GM12878 (cell line): ENCODE results near the gene VSTM1.

Experiments
- CHD2 ChIP-seq: IDR thresholded peaks from 2 replicates; pipeline ENCODE4 v1.6.1; 2011; ENCODE audit warnings: low read depth, low read length, improper control_type of control experiment, borderline replicate concordance
- EZH2 ChIP-seq: IDR thresholded peaks from 2 replicates; pipeline ENCODE4 v1.6.1; 2012; ENCODE audit warnings: low read depth, mild to moderate bottlenecking, control low read depth, inconsistent platforms, low read length, borderline replicate concordance; ENCODE audit not compliant: control insufficient read depth
- MTA2 ChIP-seq: fragments of 450-650 bp; IDR thresholded peaks from 2 replicates; pipeline ENCODE4 v1.6.1; 2016; ENCODE audit warnings: low read depth, mild to moderate bottlenecking, moderate library complexity
- NFYB ChIP-seq: IDR thresholded peaks from 2 replicates; pipeline ENCODE4 v1.6.1; 2011; ENCODE audit warnings: low read depth, mild to moderate bottlenecking, low read length, improper control_type of control experiment, moderate library complexity; ENCODE audit not compliant: insufficient read depth
- POLR2A ChIP-seq: IDR thresholded peaks from 2 replicates; pipeline ENCODE4 v1.6.1; 2011; ENCODE audit warnings: low read depth, mild to moderate bottlenecking, low read length
- SMC3 ChIP-seq: IDR thresholded peaks from 2 replicates; pipeline ENCODE4 v1.6.1; 2011; ENCODE audit warnings: low read length, improper control_type of control experiment, borderline replicate concordance
- TF ChIP-seq, protein P1 (sequence below), 3 experiments: IDR thresholded peaks in 2 of 3; conservative IDR thresholded peaks in 1 of 3; 2 replicates each; pipeline ENCODE4 v1.5.1; 2011; ENCODE audit warnings: low read depth in 3 of 3, low read length in 3 of 3, mild to moderate bottlenecking in 3 of 3, control low read depth in 2 of 3, moderate library complexity in 2 of 3, inconsistent platforms in 1 of 3, mixed read lengths in 1 of 3; ENCODE audit not compliant: control insufficient read depth in 2 of 3, insufficient read depth in 1 of 3; ENCODE audit errors: extremely low read depth in 1 of 3
- TF ChIP-seq, protein P2 (sequence below): IDR thresholded peaks from 2 replicates; pipeline ENCODE4 v1.6.1; 2011; ENCODE audit warnings: low read depth, low read length, improper control_type of control experiment, borderline replicate concordance
- TF ChIP-seq, protein P3 (sequence below): fragments of 450-650 bp; IDR thresholded peaks from 2 replicates; pipeline ENCODE4 v1.6.1; 2017; ENCODE audit warnings: mild to moderate bottlenecking, moderate library complexity
- TF ChIP-seq, protein P4 (sequence below): IDR thresholded peaks from 2 replicates; pipeline ENCODE4 v1.6.1; 2012; ENCODE audit warnings: mild to moderate bottlenecking, low read depth, low read length

DNA sequence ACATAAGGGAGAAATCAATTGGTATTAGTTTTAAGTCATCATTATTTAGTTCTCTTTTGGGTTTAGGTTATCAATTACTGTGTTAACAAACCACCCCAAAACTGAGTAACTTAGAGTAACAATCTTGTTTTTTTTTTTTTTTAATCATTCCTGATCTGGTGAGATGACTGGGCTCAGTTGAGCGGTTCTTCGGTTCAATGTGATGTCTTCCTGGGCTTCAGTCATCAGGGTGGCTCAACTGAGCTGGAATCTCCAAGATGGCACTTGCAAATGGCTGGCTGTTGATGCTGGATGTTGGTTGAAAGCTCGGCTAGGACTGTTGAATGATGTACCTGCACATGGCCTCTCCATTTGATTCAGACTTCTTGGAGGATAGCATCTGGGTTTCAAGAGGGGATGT is 20.7 kb upstream of the VSTM1 start:
- TF ChIP-seq, protein P1, sequence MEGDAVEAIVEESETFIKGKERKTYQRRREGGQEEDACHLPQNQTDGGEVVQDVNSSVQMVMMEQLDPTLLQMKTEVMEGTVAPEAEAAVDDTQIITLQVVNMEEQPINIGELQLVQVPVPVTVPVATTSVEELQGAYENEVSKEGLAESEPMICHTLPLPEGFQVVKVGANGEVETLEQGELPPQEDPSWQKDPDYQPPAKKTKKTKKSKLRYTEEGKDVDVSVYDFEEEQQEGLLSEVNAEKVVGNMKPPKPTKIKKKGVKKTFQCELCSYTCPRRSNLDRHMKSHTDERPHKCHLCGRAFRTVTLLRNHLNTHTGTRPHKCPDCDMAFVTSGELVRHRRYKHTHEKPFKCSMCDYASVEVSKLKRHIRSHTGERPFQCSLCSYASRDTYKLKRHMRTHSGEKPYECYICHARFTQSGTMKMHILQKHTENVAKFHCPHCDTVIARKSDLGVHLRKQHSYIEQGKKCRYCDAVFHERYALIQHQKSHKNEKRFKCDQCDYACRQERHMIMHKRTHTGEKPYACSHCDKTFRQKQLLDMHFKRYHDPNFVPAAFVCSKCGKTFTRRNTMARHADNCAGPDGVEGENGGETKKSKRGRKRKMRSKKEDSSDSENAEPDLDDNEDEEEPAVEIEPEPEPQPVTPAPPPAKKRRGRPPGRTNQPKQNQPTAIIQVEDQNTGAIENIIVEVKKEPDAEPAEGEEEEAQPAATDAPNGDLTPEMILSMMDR (IDR thresholded peaks at IDR 0.05 in 2 of 3, conservative IDR thresholded peaks at IDR 0.05 in 1 of 3; ENCODE audit: control insufficient read depth in 2 of 3, extremely low read depth in 1 of 3, insufficient read depth in 1 of 3, low read depth in 3 of 3, low read length in 3 of 3): no peak
- TF ChIP-seq, protein P2, sequence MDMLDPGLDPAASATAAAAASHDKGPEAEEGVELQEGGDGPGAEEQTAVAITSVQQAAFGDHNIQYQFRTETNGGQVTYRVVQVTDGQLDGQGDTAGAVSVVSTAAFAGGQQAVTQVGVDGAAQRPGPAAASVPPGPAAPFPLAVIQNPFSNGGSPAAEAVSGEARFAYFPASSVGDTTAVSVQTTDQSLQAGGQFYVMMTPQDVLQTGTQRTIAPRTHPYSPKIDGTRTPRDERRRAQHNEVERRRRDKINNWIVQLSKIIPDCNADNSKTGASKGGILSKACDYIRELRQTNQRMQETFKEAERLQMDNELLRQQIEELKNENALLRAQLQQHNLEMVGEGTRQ: no peak
- TF ChIP-seq EZH2 (no peak), CHD2 (no peak), MTA2 (no peak), SMC3 (no peak), POLR2A (no peak), NFYB (no peak)
- TF ChIP-seq, protein P3, sequence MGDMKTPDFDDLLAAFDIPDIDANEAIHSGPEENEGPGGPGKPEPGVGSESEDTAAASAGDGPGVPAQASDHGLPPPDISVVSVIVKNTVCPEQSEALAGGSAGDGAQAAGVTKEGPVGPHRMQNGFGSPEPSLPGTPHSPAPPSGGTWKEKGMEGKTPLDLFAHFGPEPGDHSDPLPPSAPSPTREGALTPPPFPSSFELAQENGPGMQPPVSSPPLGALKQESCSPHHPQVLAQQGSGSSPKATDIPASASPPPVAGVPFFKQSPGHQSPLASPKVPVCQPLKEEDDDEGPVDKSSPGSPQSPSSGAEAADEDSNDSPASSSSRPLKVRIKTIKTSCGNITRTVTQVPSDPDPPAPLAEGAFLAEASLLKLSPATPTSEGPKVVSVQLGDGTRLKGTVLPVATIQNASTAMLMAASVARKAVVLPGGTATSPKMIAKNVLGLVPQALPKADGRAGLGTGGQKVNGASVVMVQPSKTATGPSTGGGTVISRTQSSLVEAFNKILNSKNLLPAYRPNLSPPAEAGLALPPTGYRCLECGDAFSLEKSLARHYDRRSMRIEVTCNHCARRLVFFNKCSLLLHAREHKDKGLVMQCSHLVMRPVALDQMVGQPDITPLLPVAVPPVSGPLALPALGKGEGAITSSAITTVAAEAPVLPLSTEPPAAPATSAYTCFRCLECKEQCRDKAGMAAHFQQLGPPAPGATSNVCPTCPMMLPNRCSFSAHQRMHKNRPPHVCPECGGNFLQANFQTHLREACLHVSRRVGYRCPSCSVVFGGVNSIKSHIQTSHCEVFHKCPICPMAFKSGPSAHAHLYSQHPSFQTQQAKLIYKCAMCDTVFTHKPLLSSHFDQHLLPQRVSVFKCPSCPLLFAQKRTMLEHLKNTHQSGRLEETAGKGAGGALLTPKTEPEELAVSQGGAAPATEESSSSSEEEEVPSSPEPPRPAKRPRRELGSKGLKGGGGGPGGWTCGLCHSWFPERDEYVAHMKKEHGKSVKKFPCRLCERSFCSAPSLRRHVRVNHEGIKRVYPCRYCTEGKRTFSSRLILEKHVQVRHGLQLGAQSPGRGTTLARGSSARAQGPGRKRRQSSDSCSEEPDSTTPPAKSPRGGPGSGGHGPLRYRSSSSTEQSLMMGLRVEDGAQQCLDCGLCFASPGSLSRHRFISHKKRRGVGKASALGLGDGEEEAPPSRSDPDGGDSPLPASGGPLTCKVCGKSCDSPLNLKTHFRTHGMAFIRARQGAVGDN: no peak
- TF ChIP-seq, protein P4, sequence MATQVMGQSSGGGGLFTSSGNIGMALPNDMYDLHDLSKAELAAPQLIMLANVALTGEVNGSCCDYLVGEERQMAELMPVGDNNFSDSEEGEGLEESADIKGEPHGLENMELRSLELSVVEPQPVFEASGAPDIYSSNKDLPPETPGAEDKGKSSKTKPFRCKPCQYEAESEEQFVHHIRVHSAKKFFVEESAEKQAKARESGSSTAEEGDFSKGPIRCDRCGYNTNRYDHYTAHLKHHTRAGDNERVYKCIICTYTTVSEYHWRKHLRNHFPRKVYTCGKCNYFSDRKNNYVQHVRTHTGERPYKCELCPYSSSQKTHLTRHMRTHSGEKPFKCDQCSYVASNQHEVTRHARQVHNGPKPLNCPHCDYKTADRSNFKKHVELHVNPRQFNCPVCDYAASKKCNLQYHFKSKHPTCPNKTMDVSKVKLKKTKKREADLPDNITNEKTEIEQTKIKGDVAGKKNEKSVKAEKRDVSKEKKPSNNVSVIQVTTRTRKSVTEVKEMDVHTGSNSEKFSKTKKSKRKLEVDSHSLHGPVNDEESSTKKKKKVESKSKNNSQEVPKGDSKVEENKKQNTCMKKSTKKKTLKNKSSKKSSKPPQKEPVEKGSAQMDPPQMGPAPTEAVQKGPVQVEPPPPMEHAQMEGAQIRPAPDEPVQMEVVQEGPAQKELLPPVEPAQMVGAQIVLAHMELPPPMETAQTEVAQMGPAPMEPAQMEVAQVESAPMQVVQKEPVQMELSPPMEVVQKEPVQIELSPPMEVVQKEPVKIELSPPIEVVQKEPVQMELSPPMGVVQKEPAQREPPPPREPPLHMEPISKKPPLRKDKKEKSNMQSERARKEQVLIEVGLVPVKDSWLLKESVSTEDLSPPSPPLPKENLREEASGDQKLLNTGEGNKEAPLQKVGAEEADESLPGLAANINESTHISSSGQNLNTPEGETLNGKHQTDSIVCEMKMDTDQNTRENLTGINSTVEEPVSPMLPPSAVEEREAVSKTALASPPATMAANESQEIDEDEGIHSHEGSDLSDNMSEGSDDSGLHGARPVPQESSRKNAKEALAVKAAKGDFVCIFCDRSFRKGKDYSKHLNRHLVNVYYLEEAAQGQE: no peak
